CD4-positive, alpha-beta T cell treated with Interleukin-4 for 4 hours (primary cell): ENCODE results near the gene JOSD2.
A peak's percentile ranks its signal among the peaks of the same experiment; 100 is the strongest.

Experiments
- DNase-seq: peaks from one replicate; pipeline ENCODE4 v3.0.0-alpha.2; 2020

Gene JOSD2

DNA sequence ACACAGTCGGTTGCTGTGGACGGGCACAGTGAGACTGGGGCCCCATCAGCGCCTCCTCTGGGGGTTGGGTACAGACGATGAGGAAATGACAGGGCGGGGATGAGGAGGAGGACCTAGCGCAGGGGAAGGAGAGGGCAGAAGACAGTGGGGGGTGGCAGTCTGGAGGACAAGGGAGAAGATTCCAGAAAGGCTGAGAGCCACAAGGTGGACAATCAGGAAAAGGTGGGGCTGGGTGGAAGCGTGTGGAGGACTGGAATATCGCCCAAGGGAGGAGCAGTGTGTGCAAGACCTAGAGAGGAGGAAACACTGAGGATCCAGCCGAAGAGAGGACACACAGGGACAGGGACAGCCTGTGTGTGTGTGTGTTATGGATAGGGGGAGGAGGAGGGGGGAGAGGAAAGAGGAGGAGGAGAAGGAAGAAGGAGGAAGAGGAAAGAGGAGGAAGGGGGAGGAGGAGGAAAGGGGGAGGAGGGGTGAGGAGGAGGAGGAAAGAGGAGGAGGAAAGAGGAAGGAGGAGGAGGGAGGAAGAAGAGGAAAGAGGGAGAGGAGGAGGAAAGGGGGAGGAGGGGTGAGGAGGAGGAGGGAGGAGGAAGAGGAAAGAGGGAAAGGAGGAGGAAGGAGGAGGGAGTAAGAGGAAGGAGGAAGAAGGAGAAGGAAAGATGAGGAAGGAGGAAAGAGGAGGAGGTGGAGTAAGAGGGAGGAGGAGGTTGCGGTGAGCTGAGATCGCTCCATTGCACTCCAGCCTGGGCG is 18.5 kb downstream of the JOSD2 start:
- peak; percentile 8 for DNase-seq

DNA sequence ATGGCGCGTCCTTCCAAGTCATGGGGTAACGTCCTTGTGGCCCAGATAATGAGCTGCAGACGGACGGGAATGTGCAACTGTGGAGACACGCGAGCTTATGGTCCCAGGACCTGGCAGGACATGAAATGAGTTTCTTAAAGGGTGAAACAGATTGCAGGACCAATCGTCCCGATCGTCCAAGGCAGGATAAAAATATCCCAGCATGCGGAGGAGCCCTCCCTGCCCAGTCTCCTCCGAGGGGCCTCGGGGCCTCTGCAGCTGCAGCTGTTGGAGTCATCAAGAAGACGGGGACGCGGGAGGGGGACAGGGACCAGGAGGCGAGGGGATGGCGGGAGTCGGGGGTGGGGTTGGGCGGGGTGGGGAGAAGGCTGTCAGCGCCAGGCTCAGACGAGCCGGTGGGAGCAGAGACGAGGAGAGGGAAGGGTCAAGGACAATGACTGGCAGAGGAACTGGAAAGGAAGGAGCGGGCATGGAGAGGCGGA is 20.0 kb downstream of the JOSD2 start:
- no peak for DNase-seq

DNA sequence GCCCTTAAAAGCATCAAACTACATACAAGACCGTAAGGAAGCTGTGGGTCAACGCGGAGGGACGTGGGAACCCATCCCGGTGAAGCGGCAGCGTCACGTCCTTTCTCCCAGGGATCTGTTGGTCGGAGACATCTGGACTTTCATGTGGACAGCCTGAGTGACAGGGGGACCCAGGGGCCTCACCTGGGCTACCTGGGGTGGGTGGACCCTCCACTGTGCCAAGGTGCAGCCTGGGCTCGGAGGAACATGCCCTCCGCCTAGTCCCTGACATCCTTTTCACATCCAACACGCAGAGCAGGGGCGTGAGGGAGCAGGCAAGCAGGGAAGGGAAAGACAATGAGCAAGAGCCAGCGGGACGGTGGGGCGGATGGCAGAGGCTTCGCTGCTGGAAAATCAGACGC is 20.6 kb downstream of the JOSD2 start:
- DNase-seq = no peak

DNA sequence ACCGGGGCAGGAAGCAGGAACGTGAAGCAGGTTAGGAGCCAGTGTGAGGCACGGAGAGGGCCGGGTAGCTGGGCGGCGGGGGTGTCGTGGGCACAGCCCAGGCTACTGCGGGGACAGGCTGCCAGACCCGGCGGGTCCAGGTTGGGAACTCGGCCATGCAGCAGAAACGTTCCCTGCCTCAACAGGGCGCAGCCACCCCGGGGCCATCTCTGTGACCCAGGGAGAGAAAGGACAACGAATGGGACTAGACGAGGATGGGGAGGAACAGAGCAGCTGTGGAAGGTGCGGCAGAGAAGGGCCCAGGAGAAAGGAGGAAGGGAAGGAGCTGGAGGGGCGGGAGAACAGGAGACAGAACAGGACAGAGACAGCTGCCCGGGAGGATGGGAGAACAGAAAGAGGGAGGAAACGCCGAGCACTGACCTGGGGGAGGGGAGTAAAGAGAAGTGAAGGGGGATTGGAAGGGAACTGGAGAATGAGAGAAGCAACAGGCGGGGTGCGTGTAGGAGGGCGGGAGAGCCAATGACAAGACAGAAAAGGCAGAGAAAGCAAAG is 21.5 kb downstream of the JOSD2 start:
- DNase-seq = no peak

DNA sequence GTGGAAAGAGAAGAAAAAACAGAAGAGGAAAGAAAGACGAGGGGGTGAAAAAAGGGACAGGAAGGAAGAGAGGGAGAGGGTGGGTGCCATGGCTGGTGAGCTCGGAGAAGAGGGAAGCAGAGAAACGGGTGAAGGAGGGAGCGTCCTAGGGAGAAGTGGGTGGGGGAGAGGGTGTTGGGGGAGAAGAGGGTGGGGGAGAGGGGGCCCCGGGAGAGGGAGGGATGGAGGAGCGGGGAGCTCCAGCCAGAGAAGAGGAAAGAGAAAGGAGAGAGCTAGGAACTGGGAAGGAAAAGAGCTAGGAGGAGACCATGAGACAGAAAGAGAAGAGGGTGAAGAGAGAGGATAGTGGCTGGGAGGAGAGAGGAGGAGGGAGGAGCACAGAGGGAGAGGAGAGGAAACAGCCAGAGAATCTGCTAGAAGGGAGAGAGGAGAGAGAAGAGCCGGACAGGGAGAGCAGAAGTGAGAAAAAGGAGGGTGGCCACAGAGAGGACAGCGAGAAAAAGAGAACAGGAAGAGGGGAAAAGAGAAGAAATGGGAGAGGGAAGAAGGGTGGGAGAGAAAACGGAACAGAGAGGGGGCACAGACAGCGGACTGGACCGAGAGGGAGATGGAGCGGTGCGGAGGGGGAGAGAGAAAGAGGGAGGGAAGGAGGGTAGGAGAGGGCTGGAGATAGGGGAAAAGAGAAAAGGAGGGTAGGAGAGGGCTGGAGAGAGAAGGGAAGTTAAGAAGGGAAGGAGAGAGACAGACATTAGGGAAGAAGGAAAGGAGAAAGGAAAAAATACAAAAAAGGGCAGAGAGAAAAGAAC is 22.4 kb downstream of the JOSD2 start:
- no peak for DNase-seq

DNA sequence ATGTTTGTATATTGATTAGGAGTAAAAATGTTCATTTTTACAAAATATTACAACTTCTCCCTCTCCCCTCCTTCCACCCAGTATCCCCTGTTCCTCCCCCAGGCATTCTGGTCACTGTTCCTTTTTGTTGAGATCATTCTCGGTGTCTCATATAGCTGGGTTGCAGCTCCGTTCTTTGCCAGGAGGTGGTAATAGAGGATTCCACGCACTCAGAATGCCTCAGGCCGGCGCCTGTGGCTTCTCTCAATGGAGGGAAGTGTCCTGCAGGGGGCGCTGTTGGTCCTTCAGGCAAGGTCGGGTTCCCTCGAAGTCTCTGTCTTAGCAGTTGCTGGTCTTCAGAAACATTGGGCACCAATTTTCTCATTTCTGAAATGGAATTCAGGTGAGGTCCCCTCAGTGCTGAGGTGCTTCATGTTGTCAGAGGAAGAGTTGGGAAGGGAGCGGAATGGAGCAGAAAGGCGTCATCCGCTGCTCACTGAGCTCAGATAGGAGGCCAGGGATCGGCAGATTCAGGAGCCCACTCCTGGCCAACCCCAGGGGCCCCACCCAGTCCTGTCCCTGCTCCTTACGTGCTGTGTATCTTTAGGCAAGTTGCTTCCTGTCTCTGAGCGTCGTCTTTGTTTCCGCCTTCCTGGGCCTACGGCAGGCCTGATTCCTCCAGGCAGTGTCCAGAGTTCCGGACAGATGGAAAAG is 24.0 kb downstream of the JOSD2 start:
- peak; percentile 15 for DNase-seq

DNA sequence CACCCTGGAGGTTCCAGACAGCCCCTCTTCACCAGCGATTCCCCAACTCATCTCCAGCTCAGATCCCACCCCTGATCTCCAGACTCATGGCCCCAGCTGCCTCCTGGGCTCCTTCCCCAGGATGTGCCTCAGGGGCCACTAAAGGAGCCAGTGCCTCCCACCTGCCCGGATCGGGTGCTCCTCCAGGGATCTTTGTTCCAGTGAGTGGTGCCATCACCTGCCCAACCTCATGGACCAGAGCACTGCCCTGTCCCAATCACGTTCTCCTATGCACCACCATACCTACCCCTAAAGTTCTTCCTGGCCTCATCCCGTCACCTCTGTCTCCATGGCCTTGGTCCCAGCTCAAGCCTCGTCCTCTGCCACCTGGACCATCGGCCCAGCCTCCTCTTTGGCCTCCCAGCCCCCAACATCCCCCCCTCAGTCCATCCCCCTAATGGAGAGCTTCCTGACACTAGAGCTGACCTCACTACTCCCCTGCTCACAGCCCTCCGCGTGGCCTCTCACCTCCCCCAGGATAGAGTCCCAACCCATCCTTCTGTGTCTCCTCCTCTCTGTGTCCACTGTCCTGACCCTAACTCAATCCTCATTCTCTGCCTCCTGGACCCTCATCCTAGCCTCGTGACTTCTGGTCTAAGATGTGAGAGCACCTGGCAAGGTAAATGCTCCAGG is 25.6 kb downstream of the JOSD2 start:
- no peak for DNase-seq

DNA sequence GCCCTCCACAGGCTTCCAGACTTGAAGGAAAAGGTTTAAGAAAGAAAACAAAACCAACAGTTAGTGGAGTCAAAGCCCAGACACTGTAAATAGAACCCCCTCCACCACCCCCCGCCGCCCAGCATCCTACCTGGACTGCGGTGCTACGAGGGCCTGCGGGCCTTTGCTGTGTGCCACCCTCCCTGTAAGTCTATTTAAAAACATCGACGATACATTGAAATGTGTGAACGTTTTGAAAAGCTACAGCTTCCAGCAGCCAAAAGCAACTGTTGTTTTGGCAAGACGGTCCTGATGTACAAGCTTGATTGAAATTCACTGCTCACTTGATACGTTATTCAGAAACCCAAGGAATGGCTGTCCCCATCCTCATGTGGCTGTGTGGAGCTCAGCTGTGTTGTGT is 28.1 kb downstream of the JOSD2 start:
- DNase-seq = no peak

DNA sequence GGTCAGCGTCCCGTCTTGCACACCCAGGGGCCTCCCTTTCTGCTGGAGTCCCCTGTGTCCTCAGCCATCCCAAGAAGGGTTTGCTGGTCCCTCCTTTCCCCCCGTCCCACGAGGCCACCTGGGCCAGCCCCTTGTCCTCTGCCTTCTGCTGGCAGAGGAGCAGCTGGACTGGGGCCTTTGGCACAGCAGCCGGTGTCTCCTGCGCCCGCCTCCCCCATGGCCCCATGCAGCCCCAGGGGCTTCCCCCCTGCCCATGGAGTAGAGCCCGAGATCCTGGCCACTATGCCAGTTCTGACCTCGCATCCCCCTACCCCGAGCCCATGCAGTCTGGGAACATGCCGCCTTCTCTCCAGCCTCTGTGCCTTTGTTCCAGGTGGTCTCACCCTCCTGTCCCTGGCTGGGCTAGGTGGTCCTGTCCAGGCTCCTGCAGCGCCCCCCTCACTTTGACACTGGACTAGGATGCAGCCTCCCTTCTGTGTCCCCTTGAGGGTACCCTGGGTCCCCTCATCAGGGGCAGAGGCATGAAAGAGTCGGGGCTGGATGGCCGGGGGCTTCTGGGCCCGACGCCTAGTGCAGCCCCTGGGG is 28.6 kb downstream of the JOSD2 start:
- no peak for DNase-seq

DNA sequence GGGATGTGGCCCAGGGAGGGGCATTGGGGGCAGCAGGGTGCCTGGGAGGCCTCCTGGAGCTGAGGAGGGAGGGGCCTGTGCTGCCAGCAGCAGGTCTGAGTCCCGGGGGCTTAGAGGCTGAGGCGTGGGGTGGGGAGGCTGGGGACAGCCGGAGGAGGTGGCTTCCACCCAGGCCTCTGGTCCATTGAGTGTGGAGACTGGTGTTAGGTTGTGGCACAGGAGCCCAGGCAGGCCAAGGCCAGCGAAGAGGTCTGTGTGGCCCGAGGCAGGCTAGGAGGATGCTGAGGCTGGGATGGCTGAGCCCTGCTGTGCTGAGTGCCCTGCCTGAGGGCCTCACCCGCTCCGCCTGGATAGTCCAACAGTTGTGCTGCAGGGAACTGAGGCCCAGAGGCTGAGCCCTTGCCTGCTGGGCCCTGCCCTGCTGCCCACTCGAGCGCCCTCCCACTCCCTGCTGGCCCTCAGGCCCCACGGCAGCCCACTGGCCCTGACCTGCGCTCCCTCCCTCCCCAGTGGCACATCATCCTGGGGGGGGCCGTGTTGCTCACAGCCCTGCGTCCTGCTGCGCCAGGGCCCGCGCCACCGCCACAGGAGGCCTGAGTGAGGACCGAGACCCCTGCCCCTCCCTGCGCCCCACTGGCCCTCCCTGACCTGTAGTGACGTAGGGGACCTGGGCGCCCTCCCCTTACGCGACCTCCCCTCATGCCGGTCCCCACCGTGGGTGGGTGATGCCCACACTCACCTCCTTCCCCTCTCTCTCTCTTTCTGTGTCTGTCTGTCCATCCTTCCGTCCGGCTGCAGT is 29.4 kb downstream of the JOSD2 start:
- no peak for DNase-seq

DNA sequence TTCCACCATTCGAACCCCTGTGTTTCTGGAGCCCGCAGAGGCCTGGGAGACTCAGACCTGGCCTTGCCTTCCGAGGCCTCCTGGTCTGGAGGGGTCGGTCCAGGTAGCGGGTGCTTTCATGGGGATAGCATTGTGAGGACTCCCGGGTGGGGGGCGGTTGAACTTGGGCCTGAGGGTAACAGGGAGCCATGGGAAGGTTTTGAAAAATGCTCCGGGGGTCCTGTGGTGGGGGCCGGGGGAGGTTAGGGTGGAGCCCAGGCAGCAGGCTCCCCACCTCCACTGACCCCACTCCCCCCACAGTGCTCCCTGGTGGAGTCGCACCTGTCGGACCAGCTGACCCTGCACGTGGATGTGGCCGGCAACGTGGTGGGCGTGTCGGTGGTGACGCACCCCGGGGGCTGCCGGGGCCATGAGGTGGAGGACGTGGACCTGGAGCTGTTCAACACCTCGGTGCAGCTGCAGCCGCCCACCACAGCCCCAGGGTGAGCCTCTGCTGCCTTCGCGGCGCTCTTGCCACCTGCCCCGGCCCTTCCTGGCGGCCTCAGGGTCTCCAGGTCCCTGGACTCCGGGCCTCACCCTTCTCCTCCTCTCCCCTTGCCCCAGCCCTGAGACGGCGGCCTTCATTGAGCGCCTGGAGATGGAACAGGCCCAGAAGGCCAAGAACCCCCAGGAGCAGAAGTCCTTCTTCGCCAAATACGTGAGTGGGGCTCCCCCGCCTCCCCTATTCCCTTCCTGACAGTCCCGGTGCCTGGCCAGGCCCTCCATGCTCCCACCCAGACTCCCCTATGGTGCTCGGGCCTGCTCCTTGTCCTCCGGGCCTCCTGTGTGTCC is 30.5 kb downstream of the JOSD2 start:
- DNase-seq = no peak

DNA sequence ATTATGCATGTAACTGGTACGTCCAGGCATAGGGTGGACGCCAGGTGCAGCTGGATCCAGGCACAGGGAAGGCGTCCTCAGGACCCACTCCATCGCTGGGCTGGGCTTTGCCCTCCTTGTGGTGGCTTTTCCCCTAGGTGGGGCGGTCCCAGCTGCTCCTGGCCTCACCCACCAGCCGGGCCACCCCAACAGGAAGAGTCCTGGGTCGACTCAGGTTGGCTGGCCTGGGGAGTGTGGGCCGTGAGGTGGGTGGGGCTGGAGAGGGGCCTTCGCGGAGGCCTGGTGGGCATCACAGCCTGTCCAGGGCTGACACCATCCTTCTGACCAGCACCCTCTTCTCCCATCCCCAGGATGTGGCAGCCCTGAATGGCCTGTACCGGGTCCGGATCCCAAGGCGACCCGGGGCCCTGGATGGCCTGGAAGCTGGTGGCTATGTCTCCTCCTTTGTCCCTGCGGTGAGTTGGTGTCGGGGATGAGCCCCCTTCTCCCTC is 31.2 kb downstream of the JOSD2 start:
- no peak for DNase-seq

DNA sequence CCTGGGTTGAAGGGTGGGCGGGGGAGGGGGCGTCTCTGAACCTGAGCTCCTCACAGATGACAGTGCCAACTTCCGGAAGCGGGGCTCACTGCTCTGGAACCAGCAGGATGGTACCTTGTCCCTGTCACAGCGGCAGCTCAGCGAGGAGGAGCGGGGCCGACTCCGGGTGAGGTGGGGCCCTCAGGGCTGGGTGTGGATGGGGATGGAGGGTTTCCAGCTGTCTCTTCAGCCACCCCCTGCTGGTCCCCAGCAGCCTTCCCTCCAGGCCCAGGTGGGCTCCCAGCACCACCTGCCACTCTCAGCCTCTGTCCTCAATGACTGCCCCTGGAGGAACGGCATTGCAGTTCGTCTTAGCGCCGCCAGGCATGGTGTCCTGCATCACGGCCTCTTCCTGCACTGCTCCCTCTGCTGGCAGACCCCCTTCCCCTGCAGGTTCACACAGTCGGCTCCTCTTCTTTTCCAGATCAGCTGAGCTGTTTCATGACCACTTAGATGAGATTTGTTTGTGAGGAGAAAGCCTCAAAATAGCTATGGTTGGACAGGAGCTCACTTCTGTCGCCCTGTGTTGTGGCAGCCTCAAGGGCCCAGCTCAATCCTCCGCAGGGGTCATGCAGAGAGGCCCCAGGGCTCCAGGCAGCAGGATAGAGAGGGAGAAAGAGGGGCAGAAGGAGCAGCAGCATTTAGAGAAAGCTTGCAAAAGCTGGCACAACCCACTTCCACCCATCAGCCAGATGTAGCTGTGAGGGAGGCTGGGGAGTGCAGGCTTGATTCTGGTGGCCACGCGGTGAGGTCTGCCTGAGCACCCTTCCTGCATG is 31.9 kb downstream of the JOSD2 start:
- DNase-seq = no peak

DNA sequence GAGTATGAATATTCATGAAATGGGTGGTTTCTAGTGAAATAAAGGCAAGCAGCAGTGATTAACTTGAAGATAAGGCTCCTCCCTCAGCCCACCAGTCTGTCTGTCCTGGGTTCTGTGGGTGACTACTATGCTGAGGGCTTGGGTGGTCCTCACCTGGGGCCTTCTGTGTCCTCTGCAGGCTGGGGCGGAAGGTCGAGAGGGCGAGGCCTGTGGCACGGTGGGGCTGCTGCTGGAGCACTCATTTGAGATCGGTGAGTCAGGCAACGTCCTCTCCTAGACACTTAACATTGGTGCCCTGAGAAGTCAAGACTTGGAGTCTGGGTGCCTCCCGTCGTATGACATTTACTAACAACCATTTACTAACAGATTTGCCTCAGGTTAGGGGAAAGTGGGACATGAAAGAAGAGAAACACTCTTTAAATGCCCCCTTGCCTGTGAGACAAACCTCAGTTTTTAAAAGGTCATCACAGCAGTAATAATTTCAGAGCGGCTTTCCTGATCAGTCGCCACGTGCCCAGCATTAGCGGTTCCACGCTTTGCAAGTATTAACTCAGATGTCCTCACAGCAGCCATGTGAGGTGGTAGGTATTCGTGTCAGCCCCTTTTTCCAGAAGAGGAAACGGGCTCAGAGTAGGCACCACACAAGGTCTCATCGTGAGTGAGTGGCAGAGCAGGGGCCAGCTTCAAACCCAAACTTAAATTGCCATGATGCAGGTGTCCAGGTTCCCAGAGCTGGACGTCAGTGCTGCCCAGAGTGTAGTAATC is 33.1 kb downstream of the JOSD2 start:
- no peak for DNase-seq

DNA sequence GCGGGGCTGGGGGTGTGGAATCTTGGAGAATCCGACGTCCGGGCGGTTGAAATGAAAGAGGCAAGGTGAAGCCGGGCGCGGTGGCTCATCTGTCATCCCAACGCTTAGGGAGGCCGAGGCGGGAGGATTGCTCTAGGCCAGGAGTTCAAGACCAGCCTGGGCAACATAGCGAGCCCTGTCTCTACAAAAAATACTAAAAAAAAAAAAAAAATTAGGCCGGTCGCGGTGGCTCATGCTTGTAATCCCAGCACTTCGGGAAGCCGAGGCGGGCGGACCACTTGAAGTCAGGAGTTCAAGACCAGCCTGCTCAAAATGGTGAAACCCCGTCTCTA is 34.1 kb downstream of the JOSD2 start:
- DNase-seq = no peak

DNA sequence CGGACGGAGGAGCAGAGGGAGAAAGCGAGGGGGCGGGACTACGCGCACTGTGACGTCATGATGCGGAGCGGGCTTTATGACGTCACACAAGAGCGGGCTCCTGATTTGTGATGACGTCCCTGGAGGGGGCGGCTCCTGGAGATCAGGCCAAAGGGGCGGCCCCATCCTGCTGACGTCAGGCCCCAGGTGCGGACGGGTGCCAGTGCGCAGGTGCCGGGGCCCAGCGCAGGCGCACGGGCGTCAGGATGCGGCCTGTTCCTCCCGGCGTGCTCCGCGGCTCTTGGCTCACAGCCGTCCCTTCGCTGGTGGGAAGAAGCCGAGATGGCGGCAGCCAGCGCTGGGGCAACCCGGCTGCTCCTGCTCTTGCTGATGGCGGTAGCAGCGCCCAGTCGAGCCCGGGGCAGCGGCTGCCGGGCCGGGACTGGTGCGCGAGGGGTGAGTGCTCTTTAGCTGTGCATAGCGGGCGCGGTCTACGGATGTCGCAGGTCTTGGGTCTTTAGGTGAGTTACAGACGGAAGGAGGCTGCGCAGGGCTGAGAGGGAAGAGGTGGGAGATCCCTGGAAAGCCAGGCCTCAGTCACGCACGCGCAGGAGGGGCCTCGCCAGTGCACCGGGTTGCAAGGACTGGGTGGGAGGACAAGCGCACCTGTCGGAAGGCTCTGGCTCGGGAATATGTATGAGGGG is 34.6 kb downstream of the JOSD2 start, which contains the start of the genes EMC10 and GARIN5A:
TSS of gene EMC10 (plus strand) at position 284 of the 683 bp plus-strand sequence. CDS start at position 322, 38 bp downstream.
TSS of gene GARIN5A (minus strand) at position 625 of the 683 bp plus-strand sequence. CDS start at position 165, 460 bp downstream.
- peak; percentile 90 for DNase-seq

DNA sequence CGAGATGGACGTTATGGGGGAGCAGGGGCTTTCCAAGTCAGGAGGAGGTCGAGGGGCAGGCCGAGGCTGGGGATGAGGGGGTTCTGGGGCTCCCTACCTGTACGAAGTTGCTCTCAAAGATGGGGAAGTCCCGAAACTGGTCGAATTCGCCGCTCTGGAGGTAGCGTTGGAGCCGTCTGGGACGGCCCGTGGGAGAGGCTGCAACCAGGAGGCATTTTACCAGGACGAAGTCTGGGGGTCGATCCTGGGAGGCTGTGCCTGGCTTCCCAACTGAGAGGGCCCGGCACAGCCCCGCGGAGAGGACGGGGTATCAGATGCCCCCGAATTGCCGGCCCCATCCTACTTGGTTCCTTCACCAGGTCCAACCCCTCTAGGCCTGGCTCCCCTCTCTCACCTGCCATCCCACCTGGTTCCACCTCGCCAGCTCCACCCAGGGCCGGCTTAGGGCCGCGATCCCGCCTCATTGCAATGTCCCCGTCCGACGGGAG is 35.2 kb downstream of the JOSD2 start:
- no peak for DNase-seq

DNA sequence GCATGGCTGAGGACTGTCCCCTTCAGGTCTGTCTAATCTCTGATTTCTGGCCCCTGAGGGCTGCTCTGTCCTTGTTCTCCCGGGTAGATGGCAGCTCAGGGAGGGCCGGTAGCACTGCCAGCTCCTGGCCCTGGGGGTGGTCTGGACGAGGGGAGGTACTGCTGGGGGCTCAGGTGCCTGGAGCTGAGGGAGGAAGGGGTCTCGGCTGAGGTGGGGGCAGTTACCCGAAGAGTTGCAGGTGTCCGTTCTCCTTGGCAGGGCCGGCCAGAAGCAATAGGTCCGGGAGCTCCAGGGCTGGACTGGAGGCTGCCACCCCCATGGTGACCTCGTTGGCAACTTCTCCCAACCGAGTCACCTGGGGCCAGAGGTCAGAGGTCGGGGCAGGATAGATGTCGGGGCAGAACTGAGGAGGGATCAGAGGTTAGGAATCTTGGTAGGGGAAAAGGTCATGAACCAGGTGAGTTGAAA is 35.9 kb downstream of the JOSD2 start:
- DNase-seq = no peak
